IPS DF 4.7 (cell line): ENCODE results near the gene THAP4.
"Not testable (repeated sequence)": the region's sequence is repeated elsewhere in the genome, so short reads cannot be mapped to it uniquely, and the experiment has no call there.

ENCODE experiments used
- DNase-seq: peaks from one replicate; pipeline ENCODE4 v3.0.0-alpha.2; 2013; ENCODE audit warnings: low spot score; ENCODE audit errors: extremely low read depth

The THAP4 gene

DNA sequence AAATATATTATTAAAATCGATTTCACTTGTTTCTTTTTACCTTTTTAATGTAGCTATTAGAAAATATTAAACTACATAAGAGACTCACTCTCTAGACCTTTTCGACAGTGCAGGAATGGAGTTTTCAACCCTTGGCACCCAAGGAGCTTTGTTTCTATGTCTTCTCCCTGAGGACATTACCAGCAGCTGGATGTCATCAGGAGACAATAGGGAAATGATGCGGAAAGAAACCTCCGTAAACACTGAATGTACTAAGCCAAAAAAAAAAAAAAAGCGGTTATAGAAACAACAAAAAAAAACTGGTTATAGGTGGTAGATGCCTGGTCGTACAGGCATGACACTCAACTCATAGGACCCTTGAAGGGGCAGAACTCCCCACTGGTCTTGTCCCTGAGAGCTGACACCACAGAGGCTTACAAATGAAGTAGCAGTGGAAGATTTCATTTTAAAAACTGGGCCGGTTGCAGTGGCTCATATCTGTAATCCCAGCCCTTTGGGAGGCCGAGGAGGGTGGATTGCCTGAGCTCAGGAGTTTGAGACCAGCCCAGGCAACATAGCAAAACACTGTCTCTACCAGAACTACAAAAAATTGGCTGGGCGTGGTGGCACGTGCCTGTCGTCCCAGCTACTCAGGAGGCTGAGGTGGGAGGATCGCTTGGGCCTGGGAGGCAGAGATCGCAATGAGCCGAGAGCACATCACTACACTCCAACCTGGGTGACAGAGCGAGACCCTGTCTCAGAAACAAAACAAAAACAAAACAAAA, 23.8 kb downstream of the THAP4 start:
- DNase-seq = no peak

DNA sequence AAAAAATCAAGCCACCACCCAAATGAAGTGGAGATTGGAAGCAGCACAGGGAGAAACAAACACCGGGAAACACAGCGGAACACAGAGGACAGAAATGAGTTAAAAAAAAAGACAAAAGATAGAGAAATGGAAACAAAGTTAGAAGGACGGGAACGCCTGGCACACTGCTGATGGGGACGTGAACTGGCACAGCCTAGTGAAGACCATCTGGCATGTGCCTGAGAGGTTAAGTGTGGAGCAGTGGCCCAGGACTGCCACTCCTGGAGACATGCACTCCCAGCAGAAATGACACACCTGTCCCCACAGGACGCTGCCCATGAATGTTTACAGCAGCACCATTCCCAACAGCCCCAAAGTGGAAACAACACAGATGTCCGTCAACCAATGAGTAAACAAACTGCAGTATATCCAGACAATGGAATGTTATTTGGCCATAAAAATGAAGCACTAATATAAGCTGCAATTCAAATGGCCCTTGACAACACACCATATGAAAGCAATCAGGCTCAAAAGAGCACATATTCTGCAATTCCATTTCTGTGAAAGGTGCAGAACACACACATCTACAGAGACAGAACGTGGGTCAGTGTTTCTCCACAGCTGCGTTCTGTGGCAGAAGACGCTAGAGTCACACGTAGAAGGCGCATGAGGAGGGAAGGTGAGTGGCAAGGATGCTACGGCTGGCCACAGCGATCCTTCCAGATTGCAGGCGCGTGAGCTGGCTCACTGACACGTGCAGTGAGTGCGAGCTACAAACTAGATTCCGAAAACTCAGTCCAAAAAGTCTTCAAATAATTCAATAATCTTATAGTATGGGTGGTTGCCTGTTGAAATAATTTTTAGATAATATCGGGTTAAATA, 24.6 kb downstream of the THAP4 start:
- no peak for DNase-seq

DNA sequence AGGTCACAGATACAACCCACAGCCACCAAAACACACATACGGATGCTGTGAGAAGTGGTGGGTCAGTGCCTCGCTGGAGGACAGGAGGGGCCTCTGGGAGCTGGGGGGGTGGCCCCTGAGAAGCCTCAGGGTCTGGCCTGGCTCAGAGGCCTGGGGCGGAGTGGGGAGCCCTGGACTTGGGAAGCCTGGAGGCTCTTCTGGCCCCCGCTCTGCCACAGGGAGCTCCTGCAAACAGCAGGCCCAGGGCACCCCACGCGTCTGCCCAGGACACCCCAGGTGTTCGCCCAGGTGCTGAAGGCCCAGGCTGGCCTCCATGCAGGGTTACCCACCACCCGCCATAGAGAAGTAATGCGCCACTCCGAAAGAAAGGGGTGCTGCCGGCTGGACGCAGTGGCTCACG, 25.9 kb downstream of the THAP4 start:
- DNase-seq = no peak

DNA sequence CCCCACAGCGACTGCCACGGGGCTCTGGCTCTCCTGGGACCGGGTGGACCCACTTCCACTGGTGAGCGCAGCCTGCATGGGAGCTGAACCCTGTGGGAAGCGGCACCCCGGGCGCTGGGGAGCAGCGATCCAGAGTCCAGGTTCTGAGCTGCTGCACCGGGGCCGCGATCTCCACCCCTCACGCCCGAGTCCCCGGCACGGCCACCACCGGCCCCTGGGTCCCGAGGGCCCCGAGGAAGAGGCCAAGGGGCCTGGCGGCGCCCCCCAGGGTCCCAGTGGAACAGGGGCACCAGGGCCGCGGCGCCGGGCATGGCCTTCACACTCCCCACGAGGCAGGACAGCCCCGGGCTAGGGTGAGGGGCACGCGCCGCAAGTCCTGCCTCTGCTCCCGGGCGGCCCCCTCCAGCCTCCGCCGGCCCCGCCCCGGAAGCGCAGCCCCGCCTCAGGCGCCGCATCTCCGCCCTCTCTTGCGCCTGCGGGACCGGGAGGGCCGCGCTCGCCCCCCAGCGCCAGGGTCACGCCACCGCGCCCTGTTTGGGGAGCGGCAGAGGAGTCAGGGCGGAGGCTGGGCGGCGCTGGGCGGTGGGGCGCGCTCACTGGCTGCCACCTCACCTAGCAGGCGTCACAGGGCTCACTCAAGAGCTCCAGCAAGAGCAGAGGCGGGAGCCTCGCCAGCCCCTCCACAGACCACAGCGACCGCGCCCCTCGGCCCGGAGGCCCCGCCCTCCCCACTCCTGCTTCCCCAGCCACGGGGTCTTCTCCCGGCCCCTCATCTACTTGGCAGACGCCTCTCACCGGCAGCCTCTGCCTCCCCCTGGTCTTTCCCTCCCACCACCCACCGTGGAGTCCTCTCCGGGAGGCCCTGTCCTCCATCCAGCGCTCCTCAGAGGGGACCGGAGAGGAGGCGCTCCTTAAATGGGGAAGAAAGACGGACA, 26.8 kb downstream of the THAP4 start:
- DNase-seq = no peak

DNA sequence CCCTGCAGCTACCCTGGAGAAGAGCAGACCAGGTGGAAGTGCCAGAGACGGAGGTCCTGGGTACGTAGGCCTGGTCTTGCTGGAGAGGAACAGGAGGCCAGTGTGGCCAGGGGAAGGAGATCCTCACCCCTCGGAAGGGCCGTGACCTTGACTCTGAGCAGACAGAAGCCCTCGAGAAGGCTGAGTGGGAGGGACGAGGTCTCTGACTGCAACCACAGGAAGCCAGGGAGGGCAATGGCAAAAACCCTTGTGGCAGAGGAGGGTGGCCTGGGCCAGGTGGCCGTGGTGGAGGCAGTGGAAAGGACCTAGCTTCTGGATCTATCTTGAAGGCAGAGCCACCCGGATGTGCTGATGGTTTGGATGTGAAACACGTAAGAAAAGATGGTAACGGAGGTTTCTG, 28.1 kb downstream of the THAP4 start:
- no peak for DNase-seq

DNA sequence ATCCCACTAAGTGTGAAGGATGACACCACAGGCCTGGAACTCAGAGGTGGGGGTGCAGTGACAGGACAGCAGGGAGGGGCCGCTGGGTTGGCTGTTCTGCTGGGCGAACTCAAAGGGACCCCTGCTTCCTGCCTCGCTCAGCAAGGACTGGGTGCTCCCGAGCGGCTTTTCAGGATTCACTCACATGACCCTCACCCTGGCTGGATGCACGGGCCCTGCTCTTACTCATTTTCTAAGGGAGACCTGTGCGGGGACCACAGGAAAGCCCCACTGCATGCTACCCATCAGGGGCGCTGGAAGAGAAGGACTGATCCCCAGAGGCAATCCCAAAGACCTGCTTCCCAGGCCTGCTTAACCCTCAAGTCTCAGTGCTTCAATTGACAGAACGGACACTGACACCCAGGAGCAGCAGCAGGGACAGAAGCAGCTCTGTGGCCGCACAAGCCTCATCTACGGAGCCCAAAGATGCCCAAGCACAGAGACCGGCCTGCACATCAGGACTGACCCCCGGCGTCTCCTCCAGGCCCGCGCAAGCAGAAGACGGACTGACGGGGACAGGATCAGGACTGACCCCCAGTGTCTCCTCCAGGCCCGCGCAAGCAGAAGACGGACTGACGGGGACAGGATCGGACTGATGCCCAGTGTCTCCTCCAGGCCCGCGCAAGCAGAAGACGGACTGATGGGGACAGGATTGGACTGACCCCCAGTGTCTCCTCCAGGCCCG, 29.6 kb downstream of the THAP4 start:
- no peak for DNase-seq

DNA sequence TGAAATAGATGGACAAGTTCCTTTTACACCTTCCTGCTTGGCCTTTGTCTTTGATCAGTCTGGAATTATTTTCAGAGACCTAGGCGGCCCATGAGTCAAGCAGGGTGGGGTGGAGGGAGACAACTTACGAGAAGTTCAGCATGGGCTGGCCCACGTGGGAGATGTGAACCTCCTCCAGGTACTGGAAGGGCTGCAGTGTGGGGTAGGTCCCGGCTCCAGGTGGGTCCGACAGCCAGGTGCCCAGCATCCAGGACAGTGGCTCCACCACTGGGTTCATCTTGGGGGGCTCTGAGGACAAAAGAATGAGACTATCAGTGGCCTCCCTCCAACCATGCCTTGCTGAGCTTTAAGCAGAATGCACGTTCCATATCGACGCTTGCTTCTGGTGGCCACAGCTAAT, 30.8 kb downstream of the THAP4 start:
- no peak for DNase-seq

DNA sequence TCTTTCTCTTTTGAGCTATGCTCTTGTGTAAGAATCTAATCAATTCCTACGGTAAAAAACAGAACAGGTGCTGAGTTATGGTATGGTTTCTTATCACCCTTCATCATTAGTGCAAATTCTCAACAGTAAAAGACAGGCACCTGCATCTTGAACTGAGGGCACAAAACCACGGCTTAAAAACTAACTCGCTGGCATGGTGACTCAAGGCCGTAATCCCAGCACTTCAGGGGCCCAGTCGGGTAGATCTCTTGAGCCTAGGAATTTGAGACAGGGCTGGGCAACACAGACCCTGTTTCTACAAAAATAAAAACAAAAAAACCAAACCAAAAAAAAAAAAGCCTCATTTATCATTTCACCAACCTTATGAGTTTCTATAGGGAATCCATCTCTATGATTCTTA, 33.3 kb downstream of the THAP4 start:
- no peak for DNase-seq

DNA sequence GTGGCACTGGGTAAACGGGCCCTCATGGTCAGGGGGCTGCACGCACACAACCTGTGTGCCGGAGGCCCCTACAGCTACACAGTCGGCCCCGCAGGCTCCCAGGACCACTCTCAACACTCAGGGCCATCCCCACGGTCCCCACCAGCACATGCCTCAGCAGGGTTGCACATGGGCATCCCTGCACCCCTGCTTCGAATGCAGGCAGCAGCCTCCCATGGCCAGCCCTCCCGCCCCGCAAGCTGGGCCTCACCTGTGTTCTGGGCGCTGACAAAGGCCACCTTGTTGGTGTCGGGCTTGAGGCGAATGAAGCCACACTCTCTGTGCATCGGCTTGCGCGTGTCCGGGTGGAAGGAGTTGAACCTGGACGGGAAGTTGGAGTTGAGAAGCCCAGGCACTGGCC, 34.2 kb downstream of the THAP4 start:
- DNase-seq = no peak

DNA sequence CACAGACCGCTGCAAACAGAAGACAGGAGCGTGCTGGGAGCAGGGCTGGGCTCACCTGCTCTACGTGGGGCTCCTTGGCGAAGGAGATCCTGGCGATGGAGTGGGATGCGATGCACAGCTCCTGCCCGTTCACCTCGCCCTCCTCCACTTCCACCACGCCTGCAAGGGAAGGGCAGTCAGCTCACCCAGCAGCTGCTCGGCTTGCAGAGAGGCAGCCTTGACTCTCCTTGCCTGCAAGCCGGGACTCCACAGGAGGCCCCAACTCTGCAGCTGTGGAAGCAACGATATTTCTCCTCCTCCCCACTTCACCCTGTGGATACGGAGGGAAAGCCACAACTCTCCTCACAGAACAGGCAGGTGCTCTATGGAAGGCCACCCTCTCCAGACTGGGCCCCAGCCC, 35.1 kb downstream of the THAP4 start:
- no peak for DNase-seq

DNA sequence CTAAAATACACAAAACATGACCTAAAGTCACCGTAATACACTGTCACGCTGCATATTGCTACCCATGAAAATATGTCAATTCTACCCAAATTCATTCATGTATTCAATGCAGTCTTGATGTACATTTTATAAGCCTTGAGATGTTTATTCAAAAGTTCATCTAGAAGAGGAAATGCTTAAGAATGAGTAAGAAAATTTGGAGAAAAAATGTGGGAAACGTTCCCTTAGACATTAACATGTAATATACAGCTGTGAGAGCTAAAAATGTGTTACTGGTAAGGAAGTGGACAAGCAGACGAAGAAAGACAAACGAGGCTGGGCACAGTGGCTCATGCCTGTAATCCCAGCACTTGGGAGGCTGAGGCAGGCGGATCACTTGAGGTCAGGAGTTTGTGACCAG, 37.3 kb downstream of the THAP4 start:
- no peak for DNase-seq

DNA sequence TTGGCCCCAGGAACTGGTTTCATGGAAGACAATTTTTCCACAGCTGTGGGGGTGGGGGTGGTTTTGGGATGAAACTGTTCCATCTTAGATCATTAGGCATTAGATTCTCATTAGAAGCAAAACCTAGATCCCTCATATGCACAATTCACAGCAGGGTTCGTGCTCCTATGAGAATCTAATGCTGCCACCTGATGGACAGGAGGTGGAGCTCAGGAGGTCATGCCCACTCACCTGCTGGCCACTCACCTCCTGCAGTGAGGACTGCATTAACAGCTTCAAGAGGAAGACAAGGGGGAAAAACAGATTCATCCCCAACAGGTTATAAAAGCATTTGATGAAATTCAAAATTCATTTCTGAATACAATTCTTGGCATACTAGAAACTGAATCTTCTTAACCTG, 38.5 kb downstream of the THAP4 start:
- no peak for DNase-seq

DNA sequence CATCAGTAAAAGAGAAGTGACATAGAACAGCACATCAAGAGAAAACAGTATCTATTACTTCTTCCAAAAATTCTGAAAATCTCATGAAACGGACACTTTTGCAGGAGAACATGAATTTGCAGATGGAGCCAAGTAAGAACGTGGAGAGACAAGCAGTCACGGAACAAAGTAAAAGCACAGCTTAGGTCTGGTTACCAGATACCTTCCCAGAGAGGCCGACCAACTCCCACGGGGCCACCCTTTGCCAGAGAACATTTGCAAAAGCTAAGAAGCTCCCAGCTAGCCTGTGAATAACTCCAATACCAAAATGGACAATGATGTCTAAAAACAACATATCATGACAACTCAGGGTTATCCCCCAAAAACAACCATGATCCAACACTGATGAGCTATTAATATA, 38.9 kb downstream of the THAP4 start:
- DNase-seq = no peak

DNA sequence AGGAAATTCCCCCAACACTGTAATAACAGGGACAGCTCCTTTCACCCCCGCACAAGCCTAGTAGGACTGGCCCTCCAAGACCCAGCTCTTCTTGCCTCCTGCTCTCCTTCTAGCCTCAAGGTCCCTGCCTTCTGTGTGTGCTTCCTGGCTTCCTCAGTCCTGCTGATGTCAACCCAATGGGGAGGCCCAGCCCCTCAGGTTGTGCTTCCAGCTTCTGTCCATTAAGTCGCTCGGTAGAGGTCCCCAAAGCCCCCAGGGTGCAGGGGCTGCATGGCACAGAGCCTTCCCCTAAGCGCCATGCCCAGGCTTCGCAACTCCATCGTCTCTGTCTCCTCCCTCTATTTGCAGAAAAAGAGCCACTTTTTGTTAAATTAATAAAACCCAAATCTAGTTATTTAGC, 39.4 kb downstream of the THAP4 start:
- DNase-seq = no peak

DNA sequence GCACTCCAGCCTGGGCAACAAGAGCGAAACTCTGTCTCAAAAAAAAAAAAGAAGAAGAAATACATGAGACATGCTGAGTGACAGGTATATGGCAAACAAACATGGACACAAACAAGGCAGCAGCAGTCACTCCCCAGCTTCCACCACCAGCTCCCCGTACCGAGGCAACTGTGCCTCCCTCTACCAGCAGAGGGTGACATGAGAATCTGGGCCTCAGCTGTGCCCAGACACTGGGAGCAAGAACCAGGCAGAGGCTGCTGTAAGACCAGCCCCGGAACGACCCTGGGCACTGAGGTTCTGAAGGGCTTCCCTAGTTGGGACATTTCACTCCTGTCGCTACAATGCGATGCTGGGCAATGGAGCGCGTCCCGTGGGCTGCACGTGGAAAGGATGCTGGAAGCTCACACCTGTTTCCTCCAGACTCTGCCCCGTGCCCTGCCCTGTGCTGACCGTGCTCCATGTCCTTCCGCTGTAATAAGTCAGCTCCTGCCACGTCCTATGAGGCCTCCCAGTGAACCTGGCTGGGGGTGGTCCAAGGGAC, 41.3 kb downstream of the THAP4 start:
- no peak for DNase-seq

DNA sequence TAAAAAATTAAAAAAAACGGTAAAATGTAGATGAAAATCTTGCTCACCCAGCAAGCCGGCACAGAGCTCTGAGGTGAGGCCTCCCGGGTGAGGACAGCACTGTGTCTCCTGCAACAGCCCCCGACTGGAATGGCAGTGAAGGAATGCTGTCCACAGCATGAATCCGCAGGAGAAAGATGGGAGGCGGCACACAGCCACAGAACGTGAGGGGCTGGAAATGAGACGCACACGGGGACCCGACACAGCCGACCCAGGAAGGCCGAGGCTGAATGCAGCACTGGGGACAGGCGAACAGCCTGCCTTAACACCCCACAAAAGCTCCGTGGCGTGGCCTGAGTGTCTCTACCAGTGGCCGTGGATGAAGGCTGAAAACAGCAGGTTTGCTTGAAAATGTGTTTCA, 43.7 kb downstream of the THAP4 start:
- no peak for DNase-seq

DNA sequence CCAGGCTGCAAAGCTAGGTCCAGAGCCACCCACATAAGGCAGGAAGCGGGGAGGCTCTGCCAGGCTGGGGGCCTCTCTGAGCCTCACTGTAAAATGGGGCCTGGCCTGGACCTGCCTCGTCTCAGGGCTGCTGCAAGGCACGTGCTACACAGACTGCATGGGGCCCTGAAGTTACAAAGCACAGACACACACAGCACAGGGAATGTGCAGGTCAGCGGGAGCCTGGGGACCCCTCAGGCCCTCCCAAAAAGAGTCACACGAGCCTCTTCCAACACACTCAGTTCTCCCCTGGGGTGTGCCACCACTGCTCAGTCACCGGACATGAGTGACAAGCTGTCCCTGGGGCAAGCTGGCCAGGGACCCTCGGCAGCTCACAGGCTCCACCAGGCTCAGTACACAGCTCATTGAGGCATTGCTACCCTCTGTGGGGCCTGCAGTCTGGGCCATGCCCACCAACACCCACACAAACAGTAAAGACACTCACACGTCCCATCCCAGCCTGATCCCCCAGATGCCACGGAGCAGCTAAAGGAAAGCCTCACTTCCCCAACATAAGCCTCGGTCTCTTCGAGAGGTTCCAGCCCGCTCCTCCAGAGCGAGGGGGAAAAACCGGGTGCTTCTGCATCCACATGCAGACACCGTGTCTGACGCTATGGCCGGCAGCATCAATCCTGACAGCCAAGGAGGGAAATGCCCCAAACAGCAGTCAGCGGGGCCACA, 44.7 kb downstream of the THAP4 start:
- DNase-seq = no peak

DNA sequence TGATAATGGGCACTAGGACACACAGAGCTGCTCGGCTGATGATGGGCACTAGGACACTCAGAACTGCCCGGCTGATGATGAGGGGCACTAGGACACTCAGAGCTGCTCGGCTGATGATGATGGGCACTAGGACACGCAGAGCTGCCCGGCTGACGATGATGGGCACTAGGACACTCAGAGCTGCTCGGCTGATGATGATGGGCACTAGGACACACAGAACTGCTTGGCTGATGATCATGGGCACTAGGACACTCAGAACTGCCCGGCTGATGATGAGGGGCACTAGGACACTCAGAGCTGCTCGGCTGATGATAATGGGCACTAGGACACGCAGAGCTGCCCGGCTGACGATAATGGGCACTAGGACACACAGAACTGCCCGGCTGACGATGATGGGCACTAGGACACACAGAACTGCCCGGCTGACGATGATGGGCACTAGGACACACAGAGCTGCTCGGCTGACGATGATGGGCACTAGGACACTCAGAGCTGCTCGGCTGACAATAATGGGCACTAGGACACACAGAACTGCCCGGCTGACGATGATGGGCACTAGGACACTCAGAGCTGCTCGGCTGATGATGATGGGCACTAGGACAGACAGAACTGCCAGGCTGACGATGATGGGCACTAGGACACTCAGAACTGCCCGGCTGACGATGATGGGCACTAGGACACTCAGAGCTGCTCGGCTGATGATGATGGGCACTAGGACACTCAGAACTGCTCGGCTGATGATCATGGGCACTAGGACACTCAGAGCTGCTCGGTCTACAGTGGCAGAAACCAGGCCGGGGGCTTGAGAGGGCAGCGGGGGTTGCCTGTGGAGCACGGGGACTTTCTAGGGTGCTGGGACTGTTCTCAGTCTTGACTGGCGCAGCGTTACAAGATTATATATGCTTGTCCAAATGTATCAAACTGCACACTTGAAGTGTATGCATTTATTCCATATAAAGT, 46.2 kb downstream of the THAP4 start:
- not testable (repeated sequence) for DNase-seq

DNA sequence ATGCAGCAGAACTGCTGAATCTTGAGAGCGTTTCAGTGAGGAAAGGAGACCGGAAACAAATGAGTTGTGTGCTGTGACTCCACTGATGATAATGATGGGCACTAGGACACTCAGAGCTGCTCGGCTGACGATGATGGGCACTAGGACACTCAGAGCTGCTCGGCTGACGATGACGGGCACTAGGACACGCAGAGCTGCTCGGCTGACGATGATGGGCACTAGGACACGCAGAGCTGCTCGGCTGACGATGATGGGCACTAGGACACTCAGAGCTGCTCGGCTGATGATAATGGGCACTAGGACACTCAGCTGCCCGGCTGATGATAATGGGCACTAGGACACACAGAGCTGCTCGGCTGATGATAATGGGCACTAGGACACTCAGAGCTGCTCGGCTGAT, 47.1 kb downstream of the THAP4 start:
- not testable (repeated sequence) for DNase-seq
